SH-SY5Y (cell line): ENCODE results near the gene HIF1AN.

ENCODE experiments used
- GATA2 ChIP-seq: IDR thresholded peaks from 2 replicates; pipeline ENCODE4 v1.6.1; 2011; ENCODE audit warnings: mild to moderate bottlenecking, low read depth, low read length
- GATA3 ChIP-seq: IDR thresholded peaks from 2 replicates; pipeline ENCODE4 v1.6.1; 2011; ENCODE audit warnings: low read depth, mild to moderate bottlenecking, low read length, moderate library complexity

GRCh38 chr10:100531761-100532160 is 4.0 kb upstream of the HIF1AN start:
- TF ChIP-seq GATA2 = no peak
- no peak for TF ChIP-seq GATA3
